H1 (cell line): ENCODE data around the gene ZNF777. TPM values are rescaled to one million over a fixed set of nuclear protein-coding genes. Genes with fewer than 3 reads are reported as not detected.

ENCODE experiments used
- CTCF ChIA-PET: fragments of 300-600 bp; sonication (Branson Sonifier 250); formaldehyde crosslinking; loops from one replicate; lab custom pipeline; 2021; ENCODE audit not compliant: partially characterized antibody; lab: Charles Lee
- POLR2A ChIA-PET: fragments of 300-600 bp; sonication (Branson Sonifier 250); formaldehyde crosslinking; loops from one replicate; lab custom pipeline; 2021; ENCODE audit warnings: inconsistent platforms; ENCODE audit not compliant: partially characterized antibody; lab: Charles Lee
- DNase-seq, 2 experiments: peaks; one replicate each; pipeline versions ENCODE4 v3.0.0 to v3.0.0-alpha.2; 2010 to 2022; ENCODE audit warnings: low spot score in 2 of 2, low read depth in 1 of 2, mixed read lengths in 1 of 2
- FAIRE-seq: peaks from 2 replicates; lab custom pipeline; 2011; peaks lifted over from hg19 to GRCh38; lab: Jason Lieb, UNC
- H2AFZ ChIP-seq: 2 replicates; pipeline ENCODE4 v1.8.1; 2012; ENCODE audit warnings: low read length, inconsistent platforms
- H2AK5ac ChIP-seq: 2 replicates; pipeline ENCODE4 v1.6.1; 2013; ENCODE audit warnings: low read depth, low read length
- H2BK120ac ChIP-seq: replicated peaks from 2 replicates; pipeline ENCODE3; 2013; ENCODE audit warnings: low read depth, low read length, inconsistent platforms
- H2BK12ac ChIP-seq: 2 replicates; pipeline ENCODE4 v1.6.1; 2013; ENCODE audit warnings: low read depth, low read length
- H2BK15ac ChIP-seq: 2 replicates; pipeline ENCODE4 v1.6.1; 2013; ENCODE audit warnings: low read length
- H2BK20ac ChIP-seq: 2 replicates; pipeline ENCODE4 v1.6.1; 2013; ENCODE audit warnings: low read length
- H2BK5ac ChIP-seq: 2 replicates; pipeline ENCODE4 v1.6.1; 2013; ENCODE audit warnings: low read depth, low read length
- H3K14ac ChIP-seq: 2 replicates; pipeline ENCODE4 v1.6.1; 2013; ENCODE audit warnings: inconsistent platforms; ENCODE audit not compliant: insufficient read length
- H3K18ac ChIP-seq: 2 replicates; pipeline ENCODE4 v1.6.1; 2013; ENCODE audit warnings: low read length; ENCODE audit errors: extremely low read depth
- H3K23ac ChIP-seq: 2 replicates; pipeline ENCODE4 v1.6.1; 2013; ENCODE audit warnings: inconsistent platforms; ENCODE audit not compliant: insufficient read length
- H3K23me2 ChIP-seq: 2 replicates; pipeline ENCODE4 v1.6.1; 2013; ENCODE audit warnings: low read depth, low read length
- H3K27ac ChIP-seq: 2 replicates; pipeline ENCODE4 v1.6.1; 2011; ENCODE audit warnings: low read depth, low read length, inconsistent platforms
- H3K27me3 ChIP-seq, 4 experiments: replicated peaks in 1 of 4; 1 replicate in 1 of 4; 2 replicates in 3 of 4; pipeline versions ENCODE4 v1.6.1 to v1.8.1; 2011 to 2013; ENCODE audit warnings: low read length in 3 of 4, mild to moderate bottlenecking in 3 of 4, inconsistent platforms in 2 of 4, mixed read lengths in 2 of 4, moderate library complexity in 1 of 4; ENCODE audit not compliant: control insufficient read depth in 3 of 4, insufficient read depth in 3 of 4; ENCODE audit errors: extremely low read depth in 1 of 4
- H3K36me3 ChIP-seq, 4 experiments: 2 replicates each; pipeline versions ENCODE4 v1.6.1 to v1.8.1; 2011 to 2013; ENCODE audit warnings: mild to moderate bottlenecking in 4 of 4, low read length in 3 of 4, moderate library complexity in 2 of 4, control low read depth in 1 of 4, inconsistent platforms in 1 of 4; ENCODE audit not compliant: insufficient read depth in 4 of 4, control insufficient read depth in 2 of 4
- H3K4ac ChIP-seq: replicated peaks from 2 replicates; pipeline ENCODE3; 2013; ENCODE audit warnings: low read length, low read depth, mixed read lengths, inconsistent platforms; ENCODE audit not compliant: insufficient read length
- H3K4me1 ChIP-seq, 4 experiments: replicated peaks in 1 of 4; 1 replicate in 1 of 4; 2 replicates in 3 of 4; pipeline versions ENCODE4 v1.6.1 to v1.8.1; 2011 to 2013; ENCODE audit warnings: low read length in 3 of 4, inconsistent platforms in 2 of 4, mixed read lengths in 1 of 4; ENCODE audit not compliant: insufficient read depth in 4 of 4, control insufficient read depth in 3 of 4
- H3K4me2 ChIP-seq, 2 experiments: 2 replicates each; pipeline versions ENCODE4 v1.6.1 to v1.8.1; 2011 to 2013; ENCODE audit warnings: low read depth in 2 of 2, low read length in 2 of 2, control low read depth in 1 of 2, inconsistent platforms in 1 of 2, mild to moderate bottlenecking in 1 of 2; ENCODE audit not compliant: insufficient read depth in 1 of 2
- H3K4me3 ChIP-seq, 4 experiments: fragments of 200-600, 300-600 bp in 1 of 4; sonication (generic), shearing (Covaris generic), sonication (Bioruptor Twin) in 1 of 4; 2 replicates each; pipeline versions ENCODE4 v1.5.1 to v1.8.1; 2011 to 2016; ENCODE audit warnings: low read length in 4 of 4, low read depth in 3 of 4, control low read depth in 2 of 4, inconsistent platforms in 2 of 4, mild to moderate bottlenecking in 2 of 4, mixed read lengths in 1 of 4, moderate library complexity in 1 of 4; ENCODE audit not compliant: insufficient read depth in 2 of 4; ENCODE audit errors: extremely low read depth in 1 of 4
- H3K56ac ChIP-seq: replicated peaks from 2 replicates; pipeline ENCODE3; 2013; ENCODE audit warnings: low read depth, mild to moderate bottlenecking, mixed read lengths, low read length, inconsistent platforms; ENCODE audit not compliant: insufficient read length
- H3K79me1 ChIP-seq: 2 replicates; pipeline ENCODE4 v1.6.1; 2013; ENCODE audit warnings: low read depth, low read length, control low read depth
- H3K79me2 ChIP-seq, 2 experiments: 2 replicates each; pipeline versions ENCODE4 v1.6.1 to v1.8.1; 2012 to 2013; ENCODE audit warnings: low read length in 2 of 2, mild to moderate bottlenecking in 2 of 2, inconsistent platforms in 1 of 2; ENCODE audit not compliant: insufficient read depth in 2 of 2, control insufficient read depth in 1 of 2
- H3K9ac ChIP-seq, 4 experiments: replicated peaks in 1 of 4; 1 replicate in 1 of 4; 2 replicates in 3 of 4; pipeline versions ENCODE4 v1.6.1 to v1.8.1; 2011 to 2013; ENCODE audit warnings: low read depth in 3 of 4, low read length in 3 of 4, control low read depth in 2 of 4, mild to moderate bottlenecking in 2 of 4, moderate library complexity in 2 of 4, inconsistent platforms in 1 of 4; ENCODE audit errors: extremely low read depth in 1 of 4
- H3K9me3 ChIP-seq, 2 experiments: 2 replicates each; pipeline versions ENCODE4 v1.6.1 to v1.8.1; 2012 to 2013; ENCODE audit warnings: mild to moderate bottlenecking in 2 of 2, moderate library complexity in 2 of 2, control low read depth in 1 of 2, inconsistent platforms in 1 of 2, low read depth in 1 of 2, low read length in 1 of 2, mixed read lengths in 1 of 2; ENCODE audit not compliant: insufficient read depth in 2 of 2
- H4K20me1 ChIP-seq, 2 experiments: replicated peaks in 1 of 2; 2 replicates each; pipeline versions ENCODE3 to v1.8.1; 2011 to 2013; ENCODE audit warnings: inconsistent platforms in 2 of 2, low read length in 2 of 2, mild to moderate bottlenecking in 1 of 2; ENCODE audit not compliant: insufficient read depth in 2 of 2, control insufficient read depth in 1 of 2
- H4K5ac ChIP-seq: 2 replicates; pipeline ENCODE4 v1.6.1; 2013; ENCODE audit warnings: low read length, low read depth, mixed read lengths, inconsistent platforms; ENCODE audit not compliant: insufficient read length
- H4K8ac ChIP-seq: 2 replicates; pipeline ENCODE4 v1.8.0; 2013; ENCODE audit warnings: mild to moderate bottlenecking, moderate library complexity, low read length, inconsistent platforms; ENCODE audit not compliant: insufficient read depth; ENCODE audit errors: extremely low read depth
- H4K91ac ChIP-seq: replicated peaks from 2 replicates; pipeline ENCODE3; 2013; ENCODE audit warnings: low read length, mixed read lengths, inconsistent platforms; ENCODE audit not compliant: insufficient read length
- CREB1 ChIP-seq: IDR thresholded peaks from 2 replicates; pipeline ENCODE4 v1.6.1; 2012; ENCODE audit warnings: inconsistent platforms
- EGR1 ChIP-seq: IDR thresholded peaks from 2 replicates; pipeline ENCODE4 v1.6.1; 2011; ENCODE audit warnings: low read depth, low read length, borderline replicate concordance
- GABPA ChIP-seq: IDR thresholded peaks from 2 replicates; pipeline ENCODE4 v1.6.1; 2011; ENCODE audit warnings: mild to moderate bottlenecking, low read length, moderate library complexity, borderline replicate concordance; ENCODE audit not compliant: insufficient read depth
- KDM1A ChIP-seq: fragments of 200-600, 300-600 bp; sonication (generic); IDR thresholded peaks from 2 replicates; pipeline ENCODE4 v1.7.1; 2016; ENCODE audit warnings: mild to moderate bottlenecking, low read length, borderline replicate concordance
- KDM5A ChIP-seq: fragments of 200-600 bp; IDR thresholded peaks from 2 replicates; pipeline ENCODE4 v1.7.1; 2012; ENCODE audit warnings: mild to moderate bottlenecking, low read length, inconsistent platforms, mixed read lengths
- NRF1 ChIP-seq: IDR thresholded peaks from 2 replicates; pipeline ENCODE4 v1.6.1; 2011; ENCODE audit warnings: mild to moderate bottlenecking, low read depth, low read length, improper control_type of control experiment
- POU5F1 ChIP-seq: IDR thresholded peaks from 2 replicates; pipeline ENCODE4 v1.6.1; 2011; ENCODE audit warnings: low read depth, mild to moderate bottlenecking, low read length, moderate library complexity
- SIN3A ChIP-seq, 2 experiments: IDR thresholded peaks in 1 of 2; conservative IDR thresholded peaks in 1 of 2; 2 replicates each; pipeline ENCODE4 v1.6.1; 2011 to 2012; ENCODE audit warnings: low read length in 2 of 2, improper control_type of control experiment in 1 of 2, low read depth in 1 of 2, mild to moderate bottlenecking in 1 of 2
- SP2 ChIP-seq: IDR thresholded peaks from 2 replicates; pipeline ENCODE4 v1.6.1; 2012; ENCODE audit warnings: mild to moderate bottlenecking, low read length, inconsistent platforms
- SRF ChIP-seq: IDR thresholded peaks from 2 replicates; pipeline ENCODE4 v1.6.1; 2011; ENCODE audit warnings: mild to moderate bottlenecking, low read depth, low read length, moderate library complexity
- TEAD4 ChIP-seq: IDR thresholded peaks from 2 replicates; pipeline ENCODE4 v1.6.1; 2012; ENCODE audit warnings: low read depth, low read length, inconsistent platforms, mixed read lengths
- USF2 ChIP-seq: IDR thresholded peaks from 2 replicates; pipeline ENCODE4 v1.6.1; 2011; ENCODE audit warnings: low read length, improper control_type of control experiment
- WGBS, 2 experiments: shearing (Covaris generic) in 1 of 2; methylation state at CpG; one replicate each; pipeline versions ENCODE4 v1.1.6 to v1.1.7; 2013 to 2015; ENCODE audit warnings: low lambda C conversion rate in 2 of 2, mixed read lengths in 2 of 2, inconsistent platforms in 1 of 2, low coverage in 1 of 2, missing lambda C conversion rate in 1 of 2; ENCODE audit not compliant: insufficient replicate concordance in 2 of 2, insufficient coverage in 1 of 2, insufficient read length in 1 of 2; ENCODE audit errors: extremely low coverage in 1 of 2, missing lambda C conversion rate in 1 of 2; 5-methylcytosine and 5-hydroxymethylcytosine counted together
- polyA plus RNA-seq, 7 experiments: library from polyadenylated mRNA; depleted of rRNA in 3 of 7; stranded (reverse) in 5 of 7; unstranded in 2 of 7; fragments of >200 nt in 5 of 7; fragments of 200-250 nt in 2 of 7; gene quantifications; 1 replicate in 5 of 7; 2 replicates in 1 of 7; 4 replicates in 1 of 7; pipeline versions ENCODE4 v1.2.1 to v1.2.3, GENCODE V29; 2011 to 2013; ENCODE audit warnings: missing spikeins in 2 of 7, mixed read lengths in 2 of 7
- total RNA-seq: library from RNA; stranded (reverse); fragmentation: NEBNext Ultra II Directional; extraction: Animal tissue kit (Norgen Biotek cat#: 25700); gene quantifications from 2 replicates; pipeline ENCODE4 v1.2.1, GENCODE V29; 2021

Gene ZNF777
- total and polyA plus RNA-seq, 2 of the 8 experiments (the other 6 are each of a cell fraction or from before 2014, with no cell fraction given), result 8.0 to 10.1 TPM

- H3K4me1 ChIP-seq, result peaks cover 0 to 2% (median 0%) of the 10 kb centered on the region in 4 experiments; a peak in 2 of 7 replicates
- no peak overlapping the region for H3K27ac ChIP-seq
- no peak overlapping the region for H2BK12ac ChIP-seq
- H3K18ac ChIP-seq, result no peak overlapping the region
- H2BK5ac ChIP-seq, result no peak overlapping the region
- no peak overlapping the region for H3K9ac ChIP-seq
- H4K20me1 ChIP-seq, result peaks cover 0 to 2% of the 10 kb centered on the region in 2 experiments
- H2BK15ac ChIP-seq, result no peak overlapping the region
- H3K14ac ChIP-seq, result no peak overlapping the region
- ChIA-PET POLR2A (interaction anchor here (0.7 kb wide), 1 partner anchor 38 kb away, joined by 4 read pairs; no protein-coding TSS in a partner anchor), CTCF (interaction anchor here (0.7 to 1.6 kb wide), 5 partner anchors 9 to 115 kb away, joined by 3 to 5 read pairs (median 3); no protein-coding TSS in a partner anchor)
- peaks cover 0 to 7% (median 6%) of the 10 kb centered on the region in 4 experiments; a peak in 5 of 7 replicates for H3K27me3 ChIP-seq
- no peak overlapping the region for H3K56ac ChIP-seq
- peaks cover 4% of the 10 kb centered on the region; the same call in 1 of the 2 replicates for H3K23me2 ChIP-seq
- H3K36me3 ChIP-seq, result peaks cover 0 to 8% (median 0%) of the 10 kb centered on the region in 4 experiments; a peak in 3 of 8 replicates
- H2BK20ac ChIP-seq, result no peak overlapping the region
- H2AFZ ChIP-seq, result no peak overlapping the region
- DNase-seq (no peak), FAIRE-seq (no peak)
- no peaks in the 10 kb centered on the region for H3K79me2 ChIP-seq
- H3K23ac ChIP-seq, result no peak overlapping the region
- no peak overlapping the region for H2BK120ac ChIP-seq
- H2AK5ac ChIP-seq, result no peak overlapping the region
- 85% methylated on average over 4 of the region's 4 CpGs; no CpG with 5 or more reads in 1 of the 2 experiments for WGBS, 2 experiments
- H3K4me2 ChIP-seq, result no peak overlapping the region
- no peak overlapping the region for H3K4ac ChIP-seq
- no peaks in the 10 kb centered on the region for H3K9me3 ChIP-seq
- H4K8ac ChIP-seq, result no peak overlapping the region
- H4K91ac ChIP-seq, result no peak overlapping the region
- no peaks in the 10 kb centered on the region for H3K79me1 ChIP-seq
- no peak overlapping the region for H4K5ac ChIP-seq
- H3K4me3 ChIP-seq, result no peak overlapping the region
- TF ChIP-seq KDM1A (no peak), CREB1 (no peak), EGR1 (no peak), USF2 (no peak), SIN3A (conservative IDR thresholded peaks at IDR 0.05 in 1 of 2, IDR thresholded peaks at IDR 0.05 in 1 of 2; ENCODE audit: low read depth in 1 of 2, low read length in 2 of 2) (no peak), NRF1 (no peak), KDM5A (no peak), TEAD4 (no peak), SP2 (no peak), GABPA (no peak), SRF (no peak), POU5F1 (no peak)
Observed at GRCh38 chr7:149427096-149427680, 33.7 kb downstream of the ZNF777 start.
